ENCODE data around the gene JRKL.
"Not testable (repeated sequence)": the region's sequence is repeated elsewhere in the genome, so short reads cannot be mapped to it uniquely, and the experiment has no call there.

JRKL gene

GRCh38 chr11:96396637-96397036 is 6.8 kb downstream of the JRKL start:
- DNase-seq, result no peak

- no peak for DNase-seq
Measured at GRCh38 chr11:96397863-96398262, 8.1 kb downstream of the JRKL start.

- DNase-seq, result no peak
Measured at GRCh38 chr11:96400697-96401096, 10.9 kb downstream of the JRKL start.

GRCh38 chr11:96411412-96411811 is 21.6 kb downstream of the JRKL start:
- not testable (repeated sequence) for DNase-seq

GRCh38 chr11:96412761-96413381 is 23.1 kb downstream of the JRKL start:
- no peak for DNase-seq

GRCh38 chr11:96413408-96413807 is 23.6 kb downstream of the JRKL start:
- no peak for DNase-seq

- no peak for DNase-seq
Measured at GRCh38 chr11:96424693-96425092, 34.9 kb downstream of the JRKL start.

GRCh38 chr11:96430668-96431067 is 40.9 kb downstream of the JRKL start:
- DNase-seq, result no peak

GRCh38 chr11:96432654-96433053 is 42.8 kb downstream of the JRKL start:
- not testable (repeated sequence) for DNase-seq
